Activated CD4-positive, alpha-beta T cell treated with anti-CD3 and anti-CD28 coated beads for 24 hours (primary cell): ENCODE measurements around the gene ARHGEF18.
"Not testable (repeated sequence)": the region's sequence is repeated elsewhere in the genome, so short reads cannot be mapped to it uniquely, and the experiment has no call there.

Experiments used
- DNase-seq, 2 donors: peaks; one replicate each; pipeline ENCODE4 v3.0.0-alpha.2; 2020; ENCODE audit warnings: low read depth in 2 of 2

Gene ARHGEF18

GRCh38 chr19:7346997-7347396 lies 1.7 kb upstream of the ARHGEF18 start:
- DNase-seq = not testable (repeated sequence)

DNA sequence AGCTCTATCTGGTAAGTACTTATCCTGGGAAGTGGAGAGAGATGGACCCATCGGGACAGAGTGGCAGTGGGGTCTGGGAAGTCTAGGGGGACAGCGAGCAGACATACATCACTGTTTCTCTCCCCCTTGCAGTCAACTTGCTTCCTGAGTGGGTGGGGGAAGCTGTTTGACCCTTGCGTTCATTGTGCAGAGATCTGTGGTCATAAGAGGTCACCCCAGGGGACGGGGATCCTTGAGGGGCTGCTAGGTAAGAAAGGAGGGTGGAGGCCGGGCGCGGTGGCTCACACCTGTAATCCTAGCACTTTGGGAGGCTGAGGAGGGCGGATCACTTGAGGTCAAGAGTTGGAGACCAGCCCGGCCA lies 474 bp downstream of the ARHGEF18 start:
- no peak for DNase-seq

- DNase-seq = no peak
These were observed 1.4 kb downstream of the ARHGEF18 start for GRCh38 chr19:7349961-7350711.

GRCh38 chr19:7351861-7352260 lies 3.1 kb downstream of the ARHGEF18 start:
- DNase-seq = no peak

DNA sequence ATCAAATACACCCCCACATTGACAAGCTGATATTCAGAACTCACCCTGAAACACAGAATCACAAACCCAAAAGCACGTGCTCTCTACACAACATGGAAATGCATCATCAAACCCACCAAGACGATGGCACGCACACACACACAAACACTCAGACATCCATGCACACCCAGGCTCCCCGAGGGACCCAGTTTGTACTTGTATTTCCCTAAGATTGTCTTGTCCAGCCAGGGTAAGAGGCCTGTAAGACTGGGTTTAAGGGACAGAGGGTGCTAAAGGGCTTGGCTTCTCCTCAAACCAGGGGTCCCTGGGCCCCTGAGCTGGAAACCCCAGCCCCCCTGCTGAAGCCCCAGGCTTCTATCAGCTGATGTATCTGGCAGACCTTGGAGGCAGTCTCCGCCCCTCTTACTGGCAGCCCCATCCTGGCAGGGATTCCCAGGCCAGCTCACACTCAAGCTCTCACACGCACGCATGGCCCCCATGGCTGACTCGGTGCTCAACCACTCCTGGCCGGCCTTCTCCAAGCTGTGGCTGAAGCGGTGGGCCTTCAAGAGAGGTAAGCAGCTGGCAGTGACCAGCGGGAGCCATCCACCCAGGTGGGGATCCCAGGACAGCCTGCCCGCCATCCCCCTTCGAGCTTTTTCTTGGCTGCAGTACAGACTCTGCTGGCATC lies 6.5 kb downstream of the ARHGEF18 start:
- no peak for DNase-seq

- no peak for DNase-seq
These were observed 7.1 kb downstream of the ARHGEF18 start for GRCh38 chr19:7355871-7356270.

- no peak for DNase-seq
These were observed 8.3 kb downstream of the ARHGEF18 start for GRCh38 chr19:7356899-7357627.

DNA sequence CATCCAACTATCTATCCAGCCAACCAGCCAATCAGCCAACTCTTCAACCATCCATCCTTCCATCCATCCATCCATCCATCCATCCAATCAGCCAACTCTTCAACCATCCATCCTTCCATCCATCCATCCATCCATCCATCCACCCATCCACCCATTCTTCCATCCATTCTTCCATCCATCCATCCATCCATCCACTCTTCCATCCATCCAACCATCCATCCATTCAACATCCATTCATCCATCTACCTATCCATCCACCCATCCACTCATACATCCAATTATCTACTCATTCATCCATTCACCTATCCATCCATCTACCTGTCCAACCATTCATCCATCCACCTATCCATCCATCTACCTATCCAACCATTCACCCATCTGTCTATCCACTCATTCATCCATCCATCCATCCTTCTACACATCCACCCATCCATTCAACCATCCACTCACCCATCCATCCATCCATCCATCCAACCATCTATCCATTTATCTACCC lies 9.4 kb downstream of the ARHGEF18 start:
- DNase-seq = no peak

GRCh38 chr19:7360393-7360984 lies 11.8 kb downstream of the ARHGEF18 start:
- no peak for DNase-seq

GRCh38 chr19:7363225-7363624 lies 14.5 kb downstream of the ARHGEF18 start:
- no peak for DNase-seq

DNA sequence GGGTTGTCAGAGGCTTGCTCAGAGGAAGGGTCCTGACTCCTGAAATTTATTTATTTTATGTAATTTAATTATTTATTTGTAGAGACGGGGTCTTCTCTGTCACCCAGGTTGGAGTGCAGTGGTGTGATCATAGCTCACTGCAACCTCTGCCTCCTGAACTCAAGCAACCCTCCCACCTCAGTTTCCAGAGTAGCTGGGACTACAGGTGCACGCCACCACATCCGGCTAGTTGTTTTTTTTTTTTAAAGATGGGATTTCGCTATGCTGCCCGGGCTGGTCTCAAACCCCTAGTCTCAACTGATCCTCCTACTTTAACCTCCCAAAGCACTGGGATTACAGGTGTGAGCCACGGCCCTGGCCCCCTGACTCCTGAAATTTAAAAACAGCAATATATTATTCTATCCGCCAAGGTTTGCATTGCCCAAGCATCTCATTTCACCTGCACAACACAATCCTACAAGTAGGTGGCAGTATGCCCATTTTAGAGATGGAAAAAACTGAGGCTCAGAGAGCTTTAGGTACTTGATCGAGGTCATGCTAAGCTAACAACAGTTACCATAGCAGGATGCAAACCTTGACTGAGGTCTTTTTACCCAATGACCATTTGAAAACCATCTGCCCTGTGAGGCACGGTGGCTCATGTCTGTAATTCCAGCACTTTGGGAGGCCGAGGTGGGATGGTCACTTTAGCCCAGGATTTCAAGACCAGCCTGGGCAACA lies 18.1 kb downstream of the ARHGEF18 start:
- DNase-seq = no peak

DNA sequence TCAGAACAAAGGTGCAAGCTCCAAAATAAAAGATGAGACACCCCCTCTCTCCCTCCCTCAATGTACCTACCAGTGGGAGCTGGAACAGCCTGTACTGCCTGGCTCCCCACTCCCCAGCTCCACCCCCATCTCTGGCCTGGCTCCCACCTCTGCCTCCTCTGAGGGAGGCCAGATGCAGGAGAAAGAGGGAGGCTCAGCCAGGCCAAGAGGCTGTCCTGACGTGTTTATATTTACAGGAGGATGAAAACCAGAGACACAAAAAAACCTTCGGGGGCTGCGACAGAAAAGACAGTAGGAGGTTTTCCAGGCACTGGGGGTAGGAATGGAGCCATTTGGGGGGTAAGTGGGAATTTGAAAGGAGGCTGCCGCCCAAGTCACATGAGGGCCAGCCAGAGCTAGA lies 19.7 kb downstream of the ARHGEF18 start:
- no peak for DNase-seq

DNA sequence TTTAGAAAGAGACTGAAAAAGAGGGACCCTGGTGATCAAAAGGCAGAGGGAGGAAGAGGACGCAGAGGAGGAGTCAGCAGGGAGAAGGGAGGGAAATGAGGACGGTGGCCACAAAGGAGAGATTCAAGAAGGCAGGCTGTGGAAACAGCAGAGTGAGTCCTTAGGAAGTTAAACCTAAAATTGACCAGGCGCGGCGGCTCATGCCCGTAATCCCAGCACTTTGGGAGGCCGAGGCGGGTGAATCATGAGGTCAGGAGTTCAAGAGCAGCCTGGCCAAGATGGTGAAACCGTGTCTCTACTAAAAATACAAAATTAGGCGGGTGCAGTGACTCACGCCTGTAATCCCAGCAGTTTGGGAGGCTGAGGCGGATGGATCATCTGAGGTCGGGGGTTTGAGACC lies 20.1 kb downstream of the ARHGEF18 start:
- DNase-seq = not testable (repeated sequence)

- no peak for DNase-seq
These were observed 21.8 kb downstream of the ARHGEF18 start for GRCh38 chr19:7370546-7370945.

- no peak for DNase-seq
These were observed 22.3 kb downstream of the ARHGEF18 start for GRCh38 chr19:7371001-7371400.

GRCh38 chr19:7372810-7373209 lies 24.1 kb downstream of the ARHGEF18 start:
- no peak for DNase-seq

- no peak for DNase-seq
These were observed 25.1 kb downstream of the ARHGEF18 start for GRCh38 chr19:7373862-7374261.

GRCh38 chr19:7376151-7376852 lies 27.6 kb downstream of the ARHGEF18 start:
- DNase-seq = no peak

- DNase-seq = no peak
These were observed 28.5 kb downstream of the ARHGEF18 start for GRCh38 chr19:7377196-7377595.

DNA sequence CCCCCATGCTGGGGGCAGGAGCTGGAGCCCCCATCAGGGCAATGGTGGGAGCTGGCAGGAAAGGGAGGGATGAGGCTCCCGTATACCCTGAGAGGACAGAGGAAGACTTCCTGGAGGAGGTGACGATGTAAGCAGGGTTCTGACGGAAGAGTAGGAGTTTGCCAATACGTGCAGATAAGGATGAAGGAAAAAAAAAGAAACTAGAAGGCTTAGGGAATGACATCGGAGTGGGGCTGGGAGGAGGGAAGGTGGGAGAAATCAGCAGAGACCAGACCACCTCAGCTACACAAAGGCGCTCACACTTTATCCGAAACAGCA lies 32.3 kb downstream of the ARHGEF18 start:
- no peak for DNase-seq

- no peak for DNase-seq
These were observed 34.0 kb downstream of the ARHGEF18 start for GRCh38 chr19:7382694-7383093.
